CD4-positive, alpha-beta T cell treated with Interleukin-1 beta for 1 hour (primary cell): ENCODE data around the gene ZNF174.

Source experiments
- DNase-seq, 2 donors: peaks; one replicate each; pipeline ENCODE4 v3.0.0-alpha.2; 2020 to 2022

The ZNF174 gene

GRCh38 chr16:3400779-3401688 is at the start of gene ZNF174, which contains the start of gene ZSCAN32:
Gene ZNF174, plus strand, starts transcription at chr16:3401215. Its CDS starts 790 bp downstream, at chr16:3402005.
Gene ZSCAN32, minus strand, starts transcription at chr16:3401004. Its CDS starts 3,447 bp downstream, at chr16:3397557.
- peak; percentile 99 for DNase-seq

GRCh38 chr16:3355589-3355988 is 45.4 kb upstream of the ZNF174 start, which contains the start of gene OR2C1:
Gene OR2C1, plus strand, starts transcription at chr16:3355889. Its CDS starts 52 bp downstream, at chr16:3355941.
- DNase-seq = no peak

- no peak for DNase-seq
Measured at GRCh38 chr16:3356118-3356517, 44.9 kb upstream of the ZNF174 start.

GRCh38 chr16:3358871-3359270 is 42.1 kb upstream of the ZNF174 start:
- no peak for DNase-seq

- no peak for DNase-seq
Measured at GRCh38 chr16:3362931-3363330, 38.1 kb upstream of the ZNF174 start.

GRCh38 chr16:3363793-3364192 is 37.2 kb upstream of the ZNF174 start:
- no peak for DNase-seq

GRCh38 chr16:3364774-3365427 is 36.1 kb upstream of the ZNF174 start:
- DNase-seq = peak; percentile 89 to 92

- DNase-seq = no peak
Measured at GRCh38 chr16:3369073-3369472, 31.9 kb upstream of the ZNF174 start.

GRCh38 chr16:3375680-3376079 is 25.3 kb upstream of the ZNF174 start:
- no peak for DNase-seq

GRCh38 chr16:3377917-3378316 is 23.1 kb upstream of the ZNF174 start:
- no peak for DNase-seq

- DNase-seq = no peak
Measured at GRCh38 chr16:3383045-3383448, 18.0 kb upstream of the ZNF174 start.

GRCh38 chr16:3388325-3388724 is 12.7 kb upstream of the ZNF174 start:
- no peak for DNase-seq

- DNase-seq = no peak
Measured at GRCh38 chr16:3389663-3390338, 11.2 kb upstream of the ZNF174 start.

- no peak for DNase-seq
Measured at GRCh38 chr16:3400446-3400778, 603 bp upstream of the ZNF174 start.

GRCh38 chr16:3401719-3402397 is 843 bp downstream of the ZNF174 start:
- no peak for DNase-seq

GRCh38 chr16:3408561-3409197 is 7.7 kb downstream of the ZNF174 start:
- DNase-seq = no peak

GRCh38 chr16:3413730-3414379 is 12.8 kb downstream of the ZNF174 start:
- DNase-seq = no peak

- DNase-seq = peak; percentile 50 to 56
Measured at GRCh38 chr16:3431779-3432219, 30.8 kb downstream of the ZNF174 start.

- no peak for DNase-seq
Measured at GRCh38 chr16:3434373-3434772, 33.4 kb downstream of the ZNF174 start.

- DNase-seq = no peak
Measured at GRCh38 chr16:3439637-3440036, 38.6 kb downstream of the ZNF174 start.
